Right renal pelvis (tissue), 4 donors: Measurements from ENCODE around the gene DNAH10. TPM values are rescaled to one million over a fixed set of nuclear protein-coding genes. Genes with fewer than 3 reads are reported as not detected.

Experiments
- DNase-seq, 4 donors: peaks; one replicate each; pipeline ENCODE4 v3.0.0-alpha.2; 2013; ENCODE audit warnings: low read depth in 4 of 4, low spot score in 3 of 4, missing footprints in 1 of 4
- polyA plus RNA-seq, 4 donors: library from polyadenylated mRNA; unstranded; fragments of 120-200 nt; gene quantifications; one replicate each; pipeline ENCODE4 v1.2.1, GENCODE V29; 2013; ENCODE audit not compliant: insufficient read length in 4 of 4

The DNAH10 gene
- polyA plus RNA-seq, 4 donors = 4.5 to 5.5 (median 4.8) TPM

DNA sequence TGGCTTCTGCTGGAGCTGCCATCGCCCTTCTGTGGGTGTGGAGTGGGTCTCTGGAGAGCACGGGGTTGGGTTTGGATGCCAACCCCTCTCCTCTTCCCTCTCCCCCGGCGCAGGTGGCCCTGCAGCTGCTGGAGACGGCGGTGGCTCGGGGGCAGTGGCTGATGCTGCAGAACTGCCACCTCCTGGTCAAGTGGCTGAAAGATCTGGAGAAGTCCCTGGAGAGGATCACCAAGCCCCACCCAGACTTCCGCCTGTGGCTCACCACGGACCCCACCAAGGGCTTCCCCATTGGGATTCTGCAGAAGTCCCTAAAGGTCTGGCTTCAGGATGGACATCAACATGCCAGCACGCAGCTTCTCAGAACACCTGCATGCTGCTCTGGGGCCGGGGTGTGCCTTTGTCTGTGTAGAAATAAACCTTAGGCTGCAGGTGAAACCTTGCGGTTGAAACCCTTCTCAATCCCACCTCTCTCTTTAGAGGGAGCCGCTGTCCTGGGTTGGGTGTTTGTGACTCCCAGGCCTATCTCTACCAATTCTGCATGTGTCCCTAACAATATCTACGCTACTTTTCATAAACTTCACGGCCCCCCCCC, 166.3 kb downstream of the DNAH10 start:
- DNase-seq = no peak

DNA sequence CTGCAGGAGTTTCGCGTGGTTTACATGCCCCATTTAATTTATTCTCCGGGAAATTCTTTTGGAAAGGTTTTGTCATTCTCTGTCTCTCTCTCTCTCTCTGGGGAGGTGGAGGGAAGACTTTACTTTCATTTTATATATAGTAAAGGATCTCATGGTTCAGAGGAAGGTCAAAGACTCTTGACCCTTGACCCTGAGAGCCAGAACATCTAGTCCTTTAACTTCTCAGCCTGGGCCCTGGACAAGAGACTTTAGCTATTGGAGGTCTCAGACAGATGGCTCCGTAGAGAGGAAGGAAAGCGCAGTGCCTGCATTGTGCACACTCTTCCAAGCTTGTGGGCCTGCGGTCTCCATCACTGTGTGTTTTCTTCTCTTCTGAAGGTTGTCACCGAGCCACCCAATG, 166.8 kb downstream of the DNAH10 start:
- DNase-seq = no peak

DNA sequence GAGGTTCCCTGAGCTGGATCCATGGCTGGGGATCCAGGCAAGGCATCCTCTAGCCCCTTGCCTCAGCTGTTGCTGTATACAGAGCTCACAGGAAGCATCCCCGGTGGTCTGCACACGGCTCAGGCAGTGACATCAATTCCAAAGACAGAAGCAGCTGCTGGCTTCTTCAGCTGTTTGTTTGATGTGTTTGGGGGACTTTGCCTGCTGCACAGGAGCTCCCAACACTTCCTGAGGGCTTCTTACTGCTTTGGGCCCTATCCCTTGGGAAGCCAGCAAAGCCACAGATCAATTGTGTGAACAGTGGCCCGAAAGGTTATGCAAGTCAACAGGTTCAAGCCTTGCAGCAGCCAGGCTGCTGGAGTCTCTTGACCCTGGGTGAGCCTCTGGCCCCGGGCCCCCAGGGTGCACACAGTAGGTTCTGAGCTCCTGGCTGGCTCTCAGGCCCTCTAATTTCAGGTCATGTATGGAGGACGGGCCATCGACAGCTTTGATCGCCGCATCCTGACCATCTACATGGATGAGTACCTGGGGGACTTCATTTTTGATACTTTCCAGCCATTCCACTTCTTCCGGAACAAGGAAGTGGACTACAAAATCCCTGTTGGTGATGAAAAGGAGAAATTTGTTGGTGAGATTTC, 168.0 kb downstream of the DNAH10 start:
- DNase-seq = no peak

DNA sequence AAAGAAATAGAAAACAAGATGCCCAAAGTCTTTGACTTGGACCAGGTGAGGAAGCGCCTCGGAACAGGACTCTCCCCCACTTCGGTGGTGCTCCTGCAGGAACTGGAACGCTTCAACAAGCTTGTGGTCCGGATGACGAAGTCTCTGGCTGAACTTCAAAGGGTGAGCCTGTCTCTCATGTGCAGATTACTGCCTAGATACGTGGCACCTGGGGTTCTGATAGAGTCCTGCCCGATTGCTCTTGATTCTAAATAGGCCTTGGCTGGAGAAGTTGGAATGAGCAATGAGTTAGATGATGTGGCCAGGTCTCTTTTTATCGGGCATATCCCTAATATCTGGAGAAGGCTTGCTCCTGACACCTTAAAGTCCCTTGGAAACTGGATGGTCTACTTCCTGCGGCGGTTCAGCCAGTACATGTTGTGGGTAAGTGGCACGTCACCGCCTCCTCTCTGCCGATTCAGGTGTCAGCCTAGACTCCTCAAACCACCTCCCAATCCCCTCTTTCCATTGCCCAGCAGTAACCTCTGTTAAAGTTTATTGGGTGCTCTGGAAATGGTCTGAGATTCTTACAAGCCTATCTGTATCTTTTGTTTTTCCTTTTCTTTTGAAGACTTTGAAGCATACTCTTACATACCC, 169.7 kb downstream of the DNAH10 start:
- DNase-seq = no peak

DNA sequence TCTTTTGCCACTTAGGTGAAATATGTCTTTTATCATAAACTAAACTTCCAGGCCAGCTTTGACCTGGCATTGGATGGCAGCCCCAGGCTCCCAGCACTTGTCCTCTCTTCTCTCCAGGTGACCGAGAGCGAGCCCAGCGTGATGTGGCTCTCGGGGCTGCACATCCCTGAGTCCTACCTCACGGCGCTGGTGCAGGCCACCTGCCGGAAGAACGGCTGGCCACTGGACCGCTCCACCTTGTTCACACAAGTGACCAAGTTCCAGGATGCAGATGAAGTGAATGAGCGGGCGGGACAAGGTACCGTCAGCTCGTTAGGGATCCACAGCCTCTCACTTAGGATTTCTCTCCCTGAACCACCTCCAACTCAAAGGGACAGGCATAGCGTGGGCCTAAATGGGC, 171.1 kb downstream of the DNAH10 start:
- no peak for DNase-seq

DNA sequence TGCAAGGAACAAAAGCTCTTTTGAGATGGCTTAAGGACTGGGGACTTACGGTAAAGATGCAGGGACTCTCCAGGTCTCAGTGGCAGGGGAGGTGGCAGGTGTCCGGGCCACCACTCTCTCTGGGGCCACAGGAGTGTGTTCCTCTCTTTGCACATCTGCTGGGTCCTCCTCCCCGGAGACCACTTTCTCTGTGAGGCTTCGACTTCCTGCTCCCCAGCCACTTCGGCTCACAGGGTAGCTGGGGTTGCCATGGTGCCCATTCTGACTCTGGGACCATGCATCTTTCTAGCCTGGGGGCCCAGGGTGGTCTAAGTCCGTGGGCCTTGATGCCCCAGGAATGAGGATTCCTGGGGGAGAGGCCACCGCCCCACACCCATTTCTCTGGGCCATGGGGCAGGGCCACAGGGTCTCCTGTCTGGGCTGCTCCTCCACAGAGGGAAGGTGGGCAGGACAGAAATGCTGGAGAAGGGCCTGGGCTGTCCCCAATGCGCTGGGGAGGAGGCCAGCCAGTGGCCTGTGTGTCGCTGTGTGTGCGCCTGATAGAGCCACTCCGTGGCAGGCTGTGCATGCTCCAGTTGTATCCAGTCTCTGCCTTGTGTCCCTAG, 172.0 kb downstream of the DNAH10 start:
- no peak for DNase-seq

DNA sequence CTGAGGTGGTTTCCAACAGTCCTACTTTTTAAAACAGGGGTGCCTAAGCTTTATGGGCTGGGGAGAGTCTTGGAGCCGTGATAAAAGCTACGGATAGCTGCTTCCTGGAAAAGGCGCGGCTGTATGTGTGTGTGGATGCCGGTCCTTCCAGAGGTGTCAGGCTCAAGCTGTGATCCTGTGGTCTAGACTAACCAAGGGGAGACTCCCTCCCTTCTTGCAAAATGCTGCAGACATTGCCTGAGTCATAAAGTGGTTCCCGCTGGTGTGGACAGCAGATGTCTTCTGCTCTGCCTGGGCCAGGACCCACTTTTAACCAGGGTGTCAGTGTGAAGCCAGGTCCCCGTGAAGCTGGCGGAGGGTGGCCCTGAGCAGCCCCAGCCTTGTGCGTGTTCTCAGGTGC, 172.7 kb downstream of the DNAH10 start:
- no peak for DNase-seq

DNA sequence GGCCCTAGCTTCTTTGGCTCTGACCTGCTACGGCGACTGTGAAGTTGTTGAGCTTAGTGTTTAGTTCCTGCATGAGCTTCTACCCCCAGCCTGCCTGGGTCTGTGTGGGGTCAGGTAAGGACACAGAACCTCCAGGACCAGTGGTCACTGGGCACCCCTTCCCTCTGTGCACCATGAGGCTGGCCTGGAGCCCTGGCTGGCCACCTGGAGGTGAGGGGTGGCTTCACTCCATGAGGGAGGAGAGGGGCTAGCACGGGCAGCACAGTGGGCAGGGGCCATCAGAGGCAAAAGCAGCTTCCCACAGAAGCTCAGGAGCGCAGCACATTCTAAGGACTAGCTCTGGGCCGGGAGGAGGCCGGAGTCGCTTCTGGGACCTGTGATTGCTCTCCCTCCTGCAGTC, 173.9 kb downstream of the DNAH10 start:
- DNase-seq = no peak

DNA sequence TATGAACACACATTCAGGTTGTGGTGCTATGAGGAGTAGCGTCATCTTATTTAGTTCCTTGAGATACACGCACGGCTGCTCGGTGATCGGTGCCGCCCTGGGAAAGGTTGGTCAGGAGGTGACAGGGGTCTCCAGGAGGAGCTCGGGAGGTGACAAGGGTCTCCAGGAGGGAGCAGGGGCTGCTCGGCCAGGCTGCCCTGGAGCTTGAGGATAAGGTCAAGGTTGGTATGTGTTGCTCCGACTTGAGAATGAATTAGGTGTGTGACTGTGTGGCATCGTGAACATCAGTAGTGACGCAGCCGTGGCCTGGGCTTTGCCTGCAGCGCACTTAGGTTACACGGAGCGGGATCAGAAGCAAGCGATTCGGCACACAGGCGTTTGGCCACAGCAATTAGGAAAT, 174.4 kb downstream of the DNAH10 start:
- DNase-seq = no peak

DNA sequence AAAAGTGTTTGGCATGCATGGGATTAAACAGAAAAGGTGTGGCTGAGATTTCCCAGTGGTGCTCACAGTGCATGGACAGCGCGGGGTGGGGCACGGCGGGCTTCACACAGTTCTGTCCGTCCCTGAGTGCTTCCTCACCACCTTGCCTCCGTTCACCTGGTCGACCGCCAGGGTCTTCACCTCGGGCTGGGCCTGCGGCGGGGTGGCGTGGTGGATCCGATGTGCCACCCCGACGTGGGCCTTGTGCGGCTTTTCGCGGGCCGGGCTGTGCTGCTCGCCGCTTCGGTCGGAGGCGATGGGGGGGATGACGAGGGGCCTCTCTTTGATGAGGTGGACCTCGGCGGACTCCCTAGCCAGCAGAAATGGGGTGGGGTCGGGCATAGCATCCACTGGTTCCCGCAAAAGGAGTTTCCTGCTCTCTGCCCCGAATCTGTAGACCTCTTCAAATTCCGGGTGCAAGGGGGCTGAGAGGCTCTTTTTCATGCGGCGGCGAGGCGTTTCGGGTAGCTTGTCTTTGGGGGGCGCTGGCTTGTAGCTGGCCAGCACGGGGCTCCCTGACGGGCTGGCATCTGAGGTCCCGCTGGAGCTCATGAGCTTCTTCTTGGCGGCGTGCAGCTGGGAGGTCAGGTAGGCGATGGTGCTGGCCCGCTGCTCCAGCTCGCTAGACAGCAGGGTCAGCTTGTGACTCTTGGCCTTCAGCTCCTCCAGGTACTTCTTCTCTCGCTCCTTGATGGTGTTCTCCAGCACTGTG, 175.0 kb downstream of the DNAH10 start:
- DNase-seq = no peak

DNA sequence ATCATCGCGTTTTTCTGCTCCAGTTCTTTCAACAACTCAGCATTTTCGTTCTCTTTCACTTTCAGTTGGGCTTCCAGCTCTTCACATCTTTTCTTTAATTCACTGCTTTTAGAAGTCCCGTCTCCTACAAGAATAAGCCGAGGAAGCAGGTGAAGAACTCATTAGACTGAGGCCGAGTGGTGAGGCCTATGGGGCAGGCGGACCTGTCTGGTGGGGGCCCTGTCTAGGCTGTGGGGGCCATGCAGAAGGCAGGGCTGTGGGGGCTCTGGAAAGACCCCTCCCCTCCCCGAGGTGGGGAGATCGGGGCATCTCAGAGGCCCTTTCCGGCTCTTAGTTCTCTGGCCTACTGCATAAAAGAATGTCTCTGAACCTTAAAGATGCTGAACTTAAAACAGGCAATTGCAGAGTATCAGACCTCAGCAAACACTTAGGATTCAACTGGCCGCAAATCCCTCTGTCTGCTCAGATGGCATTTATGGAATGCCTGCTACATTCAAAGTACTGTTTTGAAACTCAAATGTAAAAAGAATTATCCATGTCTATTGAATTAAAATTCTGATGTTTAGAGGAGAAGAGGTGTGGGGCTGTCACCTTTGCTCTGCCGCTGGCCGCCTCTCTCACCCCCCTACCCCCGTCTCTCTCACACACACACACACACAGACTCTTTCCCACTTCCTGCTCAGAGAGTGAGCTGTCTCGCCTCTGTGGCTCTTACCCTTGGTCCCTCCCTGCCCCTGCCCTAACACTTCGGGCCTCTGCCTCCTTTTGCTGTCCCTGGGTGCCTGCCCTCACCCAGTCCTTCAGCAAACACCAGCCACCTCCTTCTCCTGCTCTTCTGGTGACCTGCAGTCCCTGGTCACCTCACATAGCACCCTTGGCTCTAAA, 175.8 kb downstream of the DNAH10 start:
- no peak for DNase-seq

DNA sequence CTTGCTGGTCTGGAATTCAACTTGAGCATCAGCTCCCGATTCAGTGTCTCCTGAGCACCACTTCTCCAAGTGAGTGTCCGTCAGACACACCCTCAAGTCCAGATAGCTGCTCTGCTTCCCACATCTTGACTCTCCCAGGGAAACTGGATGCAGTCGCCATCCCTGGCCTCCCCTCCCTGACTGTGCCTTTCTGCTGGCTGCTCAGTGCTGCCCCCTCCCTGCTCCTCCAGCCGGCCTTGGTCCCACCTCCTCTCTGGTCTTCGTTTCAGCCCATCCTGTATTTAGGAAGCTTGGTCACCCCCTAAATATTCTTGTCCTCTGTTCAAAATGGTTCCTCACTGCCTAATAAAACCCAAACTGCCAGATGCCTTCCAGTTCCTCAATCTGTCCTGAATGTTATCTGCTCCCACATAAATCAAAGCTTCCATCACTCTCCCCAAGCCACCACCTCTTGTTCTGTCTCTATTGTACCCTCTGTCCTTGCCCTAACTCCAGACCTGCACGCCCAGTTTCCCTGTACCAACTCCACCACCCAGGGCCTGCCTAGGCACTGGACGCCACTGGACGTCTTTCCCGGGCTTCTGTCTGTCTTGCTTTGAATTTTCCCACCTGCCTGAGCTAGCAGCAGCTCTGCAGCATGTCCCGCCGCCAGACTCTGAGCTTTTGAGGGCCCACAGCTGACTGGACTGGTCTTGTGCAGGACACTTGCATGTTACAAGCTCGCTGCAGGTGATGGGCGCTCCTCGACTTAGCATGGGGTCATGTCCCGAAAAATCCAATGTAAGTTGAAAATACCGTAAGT, 176.8 kb downstream of the DNAH10 start:
- DNase-seq = no peak

DNA sequence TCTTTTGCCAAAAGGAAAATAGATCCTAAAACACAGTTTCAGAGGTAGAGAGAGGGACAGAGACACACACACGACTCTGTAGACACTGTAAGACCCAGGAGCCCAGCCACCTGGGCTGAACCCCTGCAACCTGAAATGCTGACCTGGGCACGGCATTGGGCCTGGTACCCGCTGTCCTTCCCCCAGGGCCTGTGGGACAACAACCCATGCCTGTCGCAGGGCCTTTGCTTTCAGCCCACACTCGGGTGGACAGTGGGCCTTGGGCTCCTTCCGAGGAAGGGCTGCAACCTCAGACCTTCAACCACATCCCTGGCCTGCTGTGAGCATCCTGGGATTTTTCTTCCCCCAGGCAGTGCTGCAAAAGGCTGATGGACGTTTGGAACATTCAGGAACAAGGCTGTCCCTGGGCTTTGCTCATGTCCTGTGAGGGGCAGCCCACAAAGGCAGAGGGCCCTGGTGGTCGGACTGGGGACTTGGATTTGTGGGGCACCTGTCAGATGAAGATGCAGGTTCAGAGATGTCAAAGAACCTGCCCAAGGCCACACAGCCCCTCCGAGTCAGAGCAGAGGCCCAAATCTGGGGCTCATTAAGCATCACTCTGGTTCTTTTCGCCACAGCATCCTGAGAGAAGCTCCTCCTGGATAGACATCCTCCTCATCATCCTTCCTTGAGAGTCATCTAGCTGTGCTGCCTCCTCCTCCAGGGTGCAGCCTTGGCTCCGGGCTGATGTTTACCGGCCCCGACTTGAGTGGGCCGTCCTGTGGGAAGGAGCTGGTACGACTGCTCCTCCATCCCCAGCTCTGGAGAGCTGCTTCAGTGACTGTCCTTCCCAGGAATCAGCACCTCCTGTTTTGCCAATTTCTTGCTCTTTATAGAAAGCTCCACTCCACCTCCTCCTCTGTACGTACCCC, 177.9 kb downstream of the DNAH10 start:
- DNase-seq = no peak

DNA sequence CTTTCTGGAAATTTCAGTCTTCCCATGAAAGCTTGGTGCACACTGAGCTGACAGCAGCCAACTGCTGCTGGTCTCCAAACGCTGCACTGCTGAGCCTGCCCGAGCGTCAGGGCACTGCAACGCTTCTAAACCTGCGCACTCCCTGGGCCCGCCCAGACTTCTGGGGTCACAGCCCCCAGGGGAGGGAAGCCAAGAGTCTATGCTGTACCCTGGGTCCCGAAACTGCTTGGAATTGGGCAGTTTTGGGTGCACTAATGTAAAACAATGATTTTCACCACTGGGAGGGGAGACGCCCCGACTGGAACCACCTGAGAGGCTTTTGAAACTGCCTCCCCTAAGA, 178.5 kb downstream of the DNAH10 start:
- DNase-seq = no peak

DNA sequence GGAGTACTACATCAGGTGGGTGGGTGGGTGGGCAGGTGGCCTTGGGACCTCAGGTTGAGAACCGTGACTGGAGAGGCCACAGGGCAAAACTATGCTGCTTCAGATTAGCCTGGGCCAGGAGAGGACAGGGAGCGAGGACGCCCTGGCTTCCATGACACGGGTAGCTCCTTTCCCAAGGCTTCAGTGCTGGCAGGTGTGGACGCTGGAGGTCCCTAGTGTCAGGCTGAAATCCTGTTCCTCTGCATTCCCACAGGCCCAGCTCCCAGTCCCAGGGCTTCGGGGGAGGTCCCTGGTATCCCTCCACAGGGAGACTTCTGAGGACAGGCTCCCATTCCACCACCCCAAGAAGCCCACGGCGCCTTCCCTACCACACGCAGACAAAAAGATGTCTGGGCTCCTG, 178.9 kb downstream of the DNAH10 start:
- no peak for DNase-seq

DNA sequence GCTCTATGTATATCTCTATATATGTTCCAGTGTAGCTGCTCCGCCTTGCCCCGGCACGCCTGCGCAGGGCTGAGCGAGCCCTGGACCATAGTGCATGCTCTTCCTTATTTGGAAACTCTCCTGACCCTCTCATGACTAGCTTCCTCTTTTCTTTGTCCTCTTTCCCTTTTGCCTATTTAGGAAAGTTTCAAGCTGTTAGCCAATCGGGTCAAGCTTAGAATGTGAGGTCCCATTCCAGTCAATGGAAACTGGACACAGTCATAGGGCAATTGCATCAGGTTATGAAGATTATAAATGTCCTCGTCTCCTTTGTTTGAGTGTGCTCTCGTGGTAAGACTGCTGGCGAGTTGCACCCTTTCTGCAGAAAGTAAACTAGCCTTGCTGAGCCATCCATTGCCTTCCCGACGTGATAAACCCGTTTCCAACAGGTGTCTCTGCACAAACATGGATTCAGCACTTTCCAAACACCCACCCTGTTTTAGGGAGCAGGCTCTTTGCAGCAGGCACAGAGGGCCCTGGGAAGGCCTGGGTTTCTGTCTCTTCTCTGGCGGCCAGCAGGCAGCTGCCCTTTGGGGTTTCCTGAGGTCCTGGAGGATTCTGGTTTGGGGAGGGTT, 179.6 kb downstream of the DNAH10 start:
- no peak for DNase-seq

DNA sequence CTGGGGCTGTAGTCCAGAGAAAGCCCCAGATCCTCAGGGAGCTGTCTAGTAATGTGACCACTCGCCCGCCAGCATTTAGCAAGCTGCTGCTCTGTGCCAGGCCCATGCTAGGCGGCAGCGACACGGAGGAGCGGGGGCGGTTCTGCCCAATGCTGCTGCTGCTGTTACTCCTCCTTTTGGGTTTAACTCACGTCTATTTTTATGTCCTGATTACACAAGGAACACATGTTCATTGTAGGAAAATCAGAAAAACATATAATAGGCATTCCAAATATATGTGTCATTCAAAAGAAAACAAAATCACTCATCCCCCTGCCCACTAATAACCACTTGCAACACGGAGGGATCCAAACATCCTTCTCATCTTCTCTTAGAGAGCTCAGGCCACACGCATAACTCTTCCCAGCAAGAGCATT, 180.1 kb downstream of the DNAH10 start:
- DNase-seq = no peak
